NCI-H1092 treated with DMSO at 0.1 percent for 48 hours (cell line): Measurements from ENCODE around the gene PPP1R26.
"Not testable (repeated sequence)": the region's sequence is repeated elsewhere in the genome, so short reads cannot be mapped to it uniquely, and the experiment has no call there.

Experiments used
- DNase-seq: peaks from one replicate; lab custom pipeline; 2025; lab: John Stamatoyannopoulos, UW

PPP1R26 gene, protein sequence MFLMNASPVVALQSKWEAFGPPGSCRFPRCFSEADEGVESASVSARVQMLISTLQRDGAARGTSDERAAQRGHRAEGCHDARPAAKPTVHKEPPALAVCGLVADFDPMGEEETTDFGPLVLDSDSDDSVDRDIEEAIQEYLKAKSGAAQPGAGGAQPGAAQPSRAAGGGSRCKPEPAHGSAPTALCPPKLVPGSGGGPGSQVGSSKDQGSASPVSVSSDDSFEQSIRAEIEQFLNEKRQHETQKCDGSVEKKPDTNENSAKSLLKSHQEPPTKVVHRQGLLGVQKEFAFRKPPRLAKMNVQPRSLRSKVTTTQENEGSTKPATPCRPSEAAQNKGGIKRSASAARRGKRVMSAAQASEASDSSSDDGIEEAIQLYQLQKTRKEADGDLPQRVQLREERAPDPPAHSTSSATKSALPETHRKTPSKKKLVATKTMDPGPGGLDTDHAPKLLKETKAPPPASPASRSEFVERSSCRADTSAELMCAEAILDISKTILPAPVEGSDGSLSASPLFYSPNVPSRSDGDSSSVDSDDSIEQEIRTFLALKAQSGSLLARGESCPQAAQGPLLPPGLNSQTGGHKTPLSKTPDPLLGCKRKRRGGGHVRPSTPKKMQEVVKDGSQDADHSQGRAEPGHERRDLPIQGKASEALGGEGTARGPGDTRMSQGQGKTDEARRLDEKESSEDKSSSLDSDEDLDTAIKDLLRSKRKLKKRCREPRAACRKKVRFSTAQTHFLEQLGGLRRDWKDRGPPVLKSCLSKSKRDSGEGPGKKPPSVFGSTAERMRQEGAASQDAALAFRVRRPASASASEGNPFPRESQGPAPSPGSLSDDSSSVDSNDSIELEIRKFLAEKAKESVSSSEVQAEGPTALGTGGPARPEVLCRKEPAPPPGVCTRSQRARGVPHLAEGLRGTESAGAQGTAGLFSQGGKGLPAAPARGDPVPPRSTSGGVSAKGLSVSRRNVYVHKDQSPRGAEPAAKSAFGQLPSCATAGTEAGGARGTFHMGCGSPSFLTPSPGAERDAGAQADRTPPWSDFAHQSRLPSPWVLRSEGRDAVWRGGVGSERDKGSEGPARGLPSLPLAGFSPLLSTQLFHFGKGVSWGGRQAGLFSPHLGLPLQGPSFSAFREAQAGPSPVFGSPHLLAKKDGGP (N-terminal part only)

DNA sequence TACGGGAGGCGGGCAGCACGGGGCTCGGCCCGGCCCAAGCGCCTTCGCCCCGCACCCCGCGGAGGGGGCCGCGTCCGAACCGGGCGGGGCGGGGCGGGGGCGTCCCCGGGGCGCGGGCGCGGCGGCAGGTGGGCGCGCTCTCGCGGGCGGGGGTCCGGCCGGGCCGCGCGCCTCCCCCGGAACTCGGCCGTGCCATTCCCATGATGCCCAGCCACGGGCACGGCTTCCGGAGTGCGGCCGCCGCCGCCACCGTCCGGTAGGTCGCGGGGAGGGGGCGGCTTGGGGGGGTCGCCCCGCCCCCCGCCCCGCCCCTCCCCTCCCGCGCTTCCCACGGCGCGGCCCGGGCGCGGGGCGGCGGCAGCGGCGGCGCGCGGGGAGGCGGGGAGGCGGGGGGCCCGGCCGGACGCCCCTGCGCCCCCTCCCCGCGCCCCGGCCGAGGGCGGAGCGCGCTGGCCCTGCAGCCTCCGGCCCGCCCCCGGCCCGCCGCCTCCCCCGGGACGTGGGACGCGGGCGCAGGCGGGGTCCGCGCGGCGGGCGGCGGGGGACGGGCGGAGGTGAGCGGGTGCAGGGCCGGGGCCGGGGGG lies at the start of gene PPP1R26:
Gene PPP1R26 (plus strand): TSS at position 314 of the 584 bp plus-strand sequence. CDS start 4,729 bp downstream, outside the sequence.
- DNase-seq: no peak

DNA sequence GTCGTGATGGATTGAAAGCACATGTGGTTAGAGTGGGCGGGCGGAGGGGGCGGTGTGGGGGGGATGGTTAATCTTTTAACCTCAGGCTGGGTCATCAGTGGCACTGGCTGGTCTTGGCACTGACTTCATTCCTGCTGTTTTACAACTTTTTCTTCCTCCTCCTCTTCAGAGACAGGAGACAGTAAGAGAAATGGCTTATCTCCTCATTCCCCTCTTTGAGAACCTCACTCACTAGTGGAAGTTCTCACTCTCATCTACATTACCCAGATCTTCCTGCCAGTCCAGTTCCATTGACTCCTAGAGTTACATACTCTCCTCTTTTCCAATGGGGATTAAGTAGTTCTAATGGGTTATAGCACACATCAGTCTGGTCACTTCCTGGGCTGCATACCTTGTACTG lies 42.3 kb upstream of the PPP1R26 start:
- DNase-seq: no peak

DNA sequence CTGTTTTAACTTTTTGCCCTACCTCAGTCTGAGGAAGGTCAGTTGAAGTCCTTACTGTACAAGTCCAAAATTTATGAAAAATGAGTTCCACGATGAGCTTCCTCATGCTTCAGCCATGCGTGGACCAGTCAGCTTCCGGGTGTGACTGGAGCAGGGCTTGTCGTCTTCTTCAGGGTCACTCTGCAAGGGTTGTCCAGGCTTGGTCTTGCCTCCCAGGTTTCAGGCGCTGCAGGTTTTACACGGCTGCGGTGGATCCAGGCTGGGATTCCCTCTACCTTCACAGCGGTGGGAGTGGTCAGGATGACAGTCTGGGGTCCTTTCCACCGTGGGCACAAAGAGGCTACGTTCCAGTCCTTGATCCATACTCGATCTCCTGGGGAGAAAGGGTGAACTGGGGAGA lies 41.9 kb upstream of the PPP1R26 start:
- not testable (repeated sequence) for DNase-seq

DNA sequence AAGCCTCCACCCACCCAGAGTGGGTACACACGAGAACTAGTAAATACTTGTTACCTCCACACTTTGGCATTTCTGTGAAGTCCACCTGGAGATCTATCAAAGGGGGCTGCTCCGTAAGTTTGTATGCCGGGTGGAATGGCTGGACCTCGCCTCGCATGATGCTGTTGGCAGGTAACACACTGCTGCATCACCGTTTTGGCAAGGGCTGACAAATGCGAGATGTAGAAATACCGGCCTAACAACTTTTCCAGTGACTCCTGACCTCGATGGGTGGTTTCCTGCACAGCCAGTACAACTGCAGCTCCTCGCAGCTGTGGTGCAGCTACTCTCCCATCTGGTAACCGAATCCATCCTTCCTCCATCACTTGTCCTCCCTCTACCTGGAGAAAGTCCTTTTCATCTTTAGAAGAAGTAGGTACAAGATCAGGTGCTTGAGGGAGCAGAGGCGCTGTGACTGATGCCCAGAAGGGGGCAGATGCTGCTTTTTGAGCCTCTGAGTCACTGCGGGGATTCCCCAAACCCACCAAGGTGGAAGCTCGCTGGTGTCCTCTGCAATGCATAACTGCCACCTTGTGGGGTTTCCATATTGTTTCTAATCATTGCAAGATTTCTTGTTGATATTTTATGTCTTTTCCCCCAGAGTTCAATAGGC lies 40.9 kb upstream of the PPP1R26 start:
- not testable (repeated sequence) for DNase-seq

DNA sequence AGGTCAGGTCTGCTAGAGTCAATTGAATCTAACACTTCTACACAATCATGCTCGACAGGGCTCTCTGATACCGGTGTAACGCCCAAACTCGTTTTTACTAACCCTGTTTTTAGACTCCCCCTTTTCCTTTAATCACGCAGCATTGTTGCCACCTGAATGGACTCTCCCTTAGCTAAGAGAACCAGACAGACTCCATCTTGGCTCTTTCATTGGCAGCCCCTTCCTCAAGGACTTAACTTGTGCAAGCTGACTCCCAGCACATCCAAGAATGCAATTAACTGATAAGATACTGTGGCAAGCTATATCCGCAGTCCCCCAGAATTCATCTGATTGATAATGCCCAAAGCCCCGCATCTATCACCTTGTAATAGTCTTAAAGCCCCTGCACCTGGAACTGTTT lies 40.1 kb upstream of the PPP1R26 start:
- DNase-seq: not testable (repeated sequence)

DNA sequence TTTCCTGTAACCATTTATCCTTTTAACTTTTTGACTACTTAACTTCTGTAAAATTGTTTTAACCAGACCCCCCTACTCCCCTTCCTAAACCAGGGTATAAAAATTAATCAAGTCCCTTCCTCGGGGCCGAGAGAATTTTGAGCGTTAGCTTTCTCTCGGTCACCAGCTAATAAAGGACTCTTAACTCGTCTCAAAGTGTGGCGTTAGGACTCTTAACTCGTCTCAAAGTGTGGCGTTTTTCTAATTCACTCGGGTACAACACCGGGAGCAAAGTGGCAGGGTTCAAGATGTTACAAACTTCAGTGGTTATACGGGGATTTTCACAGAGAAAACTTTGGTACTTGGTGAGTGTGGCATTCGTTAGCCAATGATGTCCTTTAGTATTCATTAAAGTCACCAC lies 39.7 kb upstream of the PPP1R26 start:
- DNase-seq: no peak

DNA sequence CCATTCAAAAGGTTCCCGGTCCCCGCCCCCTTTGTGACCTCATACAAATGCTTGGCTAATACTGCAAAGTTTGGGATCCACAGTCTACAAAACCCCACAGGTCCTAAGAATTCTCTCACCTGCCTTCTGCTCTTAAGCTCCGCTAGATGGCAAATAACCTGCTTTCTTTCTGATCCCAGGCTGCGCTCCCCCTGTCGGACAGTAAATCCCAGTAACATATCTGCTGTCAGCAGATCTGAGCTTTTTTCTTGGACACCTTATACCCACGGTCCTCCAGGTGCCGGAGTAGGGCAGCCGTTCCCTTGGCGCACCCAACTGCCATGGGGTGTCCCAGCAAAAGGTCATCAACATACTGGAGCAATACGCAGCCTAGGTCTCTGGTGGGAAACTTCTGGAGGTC lies 39.0 kb upstream of the PPP1R26 start:
- DNase-seq: no peak

DNA sequence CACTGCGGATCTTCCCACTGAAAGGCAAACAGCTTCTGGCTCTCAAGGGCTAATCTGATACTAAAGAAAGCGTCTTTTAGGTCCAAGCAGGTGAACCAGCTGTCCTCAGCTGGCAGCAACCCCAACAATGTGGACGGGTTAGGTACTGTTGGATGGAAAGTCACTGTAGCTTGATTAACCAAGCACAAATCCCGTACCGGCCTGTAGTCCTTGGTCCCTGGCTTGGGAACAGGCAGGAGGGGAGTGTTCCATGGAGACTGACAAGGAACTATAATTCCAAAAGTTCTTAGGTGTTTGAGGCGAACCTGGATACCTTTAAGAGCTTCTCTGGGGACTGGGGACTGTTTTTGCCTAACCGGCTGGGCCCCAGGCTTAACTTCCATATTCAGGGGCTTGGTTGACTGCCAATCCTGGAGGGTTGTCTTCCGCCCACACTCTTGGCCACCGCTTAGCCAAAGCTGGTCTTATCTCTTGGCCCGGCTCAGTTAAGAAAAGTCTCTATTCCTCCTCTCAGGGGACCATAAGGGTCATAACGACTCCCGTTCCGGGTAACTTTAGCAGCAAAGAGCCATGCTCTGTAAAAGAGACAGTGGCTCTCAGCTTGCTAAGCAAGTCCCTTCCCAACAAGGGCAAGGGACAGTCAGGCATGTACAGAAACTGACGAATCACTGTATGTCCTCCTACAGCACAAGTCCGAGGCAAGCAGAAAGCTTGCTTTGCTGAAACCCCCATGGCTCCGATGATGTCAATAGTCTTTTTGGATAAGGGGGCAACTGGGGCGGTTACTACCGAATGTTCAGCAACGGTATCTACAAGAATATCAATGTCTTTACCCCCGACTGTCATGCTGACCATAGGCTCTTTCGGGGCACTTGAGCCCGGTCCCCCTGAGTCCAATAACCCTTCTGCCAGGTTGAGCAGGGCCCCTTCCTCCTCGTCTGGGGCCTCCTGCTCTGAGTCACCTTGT lies 38.2 kb upstream of the PPP1R26 start:
- DNase-seq: not testable (repeated sequence)

DNA sequence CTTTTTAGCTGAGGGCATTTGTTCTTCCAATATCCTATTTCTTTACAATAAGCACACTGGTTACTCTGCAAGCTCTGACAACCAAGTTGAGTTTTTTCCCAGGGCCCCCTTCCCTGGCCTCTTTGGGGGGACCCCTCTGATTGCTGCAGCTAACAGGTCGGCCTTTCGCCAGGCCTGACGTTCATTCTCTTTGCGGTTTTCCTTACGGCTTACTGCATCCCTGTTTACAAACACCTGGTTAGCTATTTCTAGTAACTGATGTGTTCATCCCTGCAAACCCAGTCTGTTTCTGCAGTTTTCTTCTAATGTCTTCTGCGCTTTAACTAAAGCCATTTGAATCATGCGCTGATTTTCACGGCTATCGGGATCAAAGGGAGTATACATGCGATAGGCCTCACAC lies 37.5 kb upstream of the PPP1R26 start:
- DNase-seq: no peak

DNA sequence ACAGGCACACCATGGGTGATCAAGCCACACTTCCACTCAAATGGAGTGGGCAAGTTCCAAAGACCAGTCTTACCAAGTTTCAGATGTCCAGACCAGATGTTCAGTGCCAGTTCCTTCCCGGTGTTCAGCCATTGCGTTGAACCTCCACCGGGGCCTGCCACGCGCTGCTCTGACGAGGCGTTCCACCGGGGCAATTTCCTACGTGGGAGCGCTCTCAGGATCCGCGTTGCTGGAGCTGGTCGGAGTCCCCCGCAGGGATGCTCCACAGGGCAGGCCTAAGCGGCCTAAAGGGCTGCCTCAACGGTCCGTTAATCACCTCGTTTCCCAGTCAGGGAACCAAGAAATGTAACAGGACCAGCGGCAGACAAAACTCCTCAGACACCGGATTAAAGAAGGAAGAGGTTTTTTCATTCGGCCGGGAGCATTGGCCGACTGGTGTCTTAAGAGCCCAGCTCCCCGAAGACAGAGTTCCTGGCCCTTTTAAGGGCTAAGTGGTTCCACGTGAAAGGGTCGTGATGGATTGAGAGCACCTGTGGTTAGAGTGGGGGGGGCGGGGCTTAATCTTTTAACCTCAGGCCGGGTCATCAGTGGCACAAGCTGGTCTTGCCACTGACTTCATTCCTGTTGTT lies 35.7 kb upstream of the PPP1R26 start:
- no peak for DNase-seq

DNA sequence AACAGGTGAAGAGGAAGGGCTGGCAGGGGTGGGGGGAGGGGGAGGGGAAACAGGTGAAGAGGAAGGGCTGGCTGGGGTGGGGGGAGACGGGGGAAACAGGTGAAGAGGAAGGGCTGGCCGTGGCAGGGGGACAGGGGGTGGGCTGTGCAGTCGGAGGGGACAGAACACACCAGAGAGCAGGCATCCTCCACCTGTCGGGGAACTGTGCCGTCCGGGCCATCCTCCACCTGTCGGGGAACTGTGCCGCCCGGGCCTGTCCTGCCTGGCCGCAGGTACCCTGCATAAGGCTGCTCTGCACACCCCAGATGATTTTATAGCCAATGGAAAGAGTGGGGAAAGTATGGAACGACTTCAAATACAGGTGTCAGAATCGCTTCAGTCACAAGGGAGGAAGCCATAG lies 32.5 kb upstream of the PPP1R26 start:
- no peak for DNase-seq

DNA sequence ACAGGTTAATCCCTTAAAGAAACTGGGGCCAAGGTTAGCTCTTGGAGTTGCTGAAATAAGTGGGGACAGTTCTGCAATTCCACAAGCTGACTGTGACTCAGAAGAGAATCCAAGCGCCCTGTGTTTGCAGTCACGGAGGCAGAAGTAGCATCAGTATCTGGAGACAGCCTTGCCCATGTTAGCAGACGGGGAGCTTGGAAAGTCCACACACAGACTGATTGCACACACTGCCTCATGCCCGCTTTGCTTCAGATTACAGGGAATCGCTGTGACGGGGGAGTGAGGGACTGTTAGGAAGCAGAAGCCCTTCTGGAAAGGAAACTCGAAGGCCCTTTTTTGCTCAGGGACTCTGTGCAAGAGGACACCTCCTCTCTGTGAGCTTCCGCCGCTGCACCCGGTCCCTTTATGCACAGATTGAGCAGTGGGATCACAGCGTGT lies 30.9 kb upstream of the PPP1R26 start:
- no peak for DNase-seq

DNA sequence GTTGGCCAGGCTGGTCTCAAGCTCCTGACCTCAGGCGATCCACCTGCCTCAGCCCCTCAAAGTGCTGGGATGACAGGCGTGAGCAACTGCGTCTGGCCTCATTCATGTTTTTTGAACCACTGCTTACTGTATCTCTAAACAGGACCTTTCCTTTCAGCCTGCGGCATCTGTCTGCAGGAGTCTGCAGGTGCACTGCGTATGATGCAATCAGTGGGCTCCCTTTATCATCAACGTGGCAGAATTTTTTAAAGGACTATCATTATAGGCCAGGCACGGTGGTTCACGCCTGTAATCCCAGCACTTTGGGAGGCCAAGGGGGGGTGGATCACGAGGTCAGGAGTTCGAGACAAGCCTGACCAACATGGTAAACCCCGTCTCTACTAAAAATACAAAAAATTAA lies 30.1 kb upstream of the PPP1R26 start:
- not testable (repeated sequence) for DNase-seq

DNA sequence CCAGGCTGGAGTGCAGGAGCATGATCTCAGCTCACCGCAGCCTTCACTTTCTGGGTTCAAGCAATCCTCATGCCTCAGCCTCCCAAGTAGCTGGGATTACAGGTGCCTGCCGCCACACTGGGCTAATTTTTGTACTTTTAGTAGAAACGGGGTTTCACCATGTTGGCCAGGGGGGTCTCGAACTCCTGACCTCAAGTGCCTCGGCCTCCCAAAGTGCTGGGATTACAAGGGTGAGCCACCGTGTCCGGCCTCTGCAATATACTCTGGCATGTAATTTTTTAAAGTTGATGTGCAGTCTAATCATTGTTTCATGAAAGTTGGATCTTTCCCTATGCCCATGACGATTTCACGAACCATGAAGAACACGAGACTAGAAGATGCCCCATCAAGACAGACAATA lies 28.6 kb upstream of the PPP1R26 start:
- no peak for DNase-seq

DNA sequence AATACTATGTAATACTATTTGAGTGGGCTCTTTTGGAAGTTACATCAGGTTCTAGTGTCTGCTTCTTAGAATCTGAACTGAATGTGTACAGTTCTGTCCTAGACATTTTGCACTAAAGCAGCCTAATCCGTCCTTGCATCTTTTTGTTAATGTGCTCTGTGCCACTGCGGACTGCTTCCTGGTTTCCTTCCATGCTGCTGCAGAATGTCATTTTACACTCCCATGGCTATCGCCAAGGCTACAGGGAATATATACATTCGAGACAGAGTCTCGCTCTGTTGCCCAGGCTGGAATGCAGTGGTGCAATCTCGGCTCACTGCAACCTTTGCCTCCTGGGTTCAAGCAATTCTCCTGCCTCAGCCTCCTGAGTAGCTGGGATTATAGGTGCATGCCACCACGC lies 27.7 kb upstream of the PPP1R26 start:
- not testable (repeated sequence) for DNase-seq

DNA sequence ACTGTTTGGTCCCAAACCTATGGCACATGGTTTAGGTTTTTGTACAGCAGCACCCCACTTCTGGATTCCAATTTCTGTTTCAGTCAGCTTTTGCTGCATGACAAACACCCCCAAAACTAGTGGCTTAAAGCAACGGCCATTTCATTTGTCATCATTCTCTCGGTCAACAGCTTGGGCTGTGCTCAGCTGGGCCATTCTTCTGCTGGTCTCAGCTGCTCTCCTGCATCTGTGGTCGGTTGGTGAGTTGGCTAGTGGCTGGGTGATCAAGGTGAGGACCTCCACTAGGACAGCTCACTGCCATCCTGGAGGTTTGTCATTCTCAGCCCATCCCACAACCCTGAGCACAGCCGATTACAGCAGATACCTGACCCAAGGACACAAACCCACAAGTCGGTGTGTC lies 24.8 kb upstream of the PPP1R26 start:
- DNase-seq: no peak

DNA sequence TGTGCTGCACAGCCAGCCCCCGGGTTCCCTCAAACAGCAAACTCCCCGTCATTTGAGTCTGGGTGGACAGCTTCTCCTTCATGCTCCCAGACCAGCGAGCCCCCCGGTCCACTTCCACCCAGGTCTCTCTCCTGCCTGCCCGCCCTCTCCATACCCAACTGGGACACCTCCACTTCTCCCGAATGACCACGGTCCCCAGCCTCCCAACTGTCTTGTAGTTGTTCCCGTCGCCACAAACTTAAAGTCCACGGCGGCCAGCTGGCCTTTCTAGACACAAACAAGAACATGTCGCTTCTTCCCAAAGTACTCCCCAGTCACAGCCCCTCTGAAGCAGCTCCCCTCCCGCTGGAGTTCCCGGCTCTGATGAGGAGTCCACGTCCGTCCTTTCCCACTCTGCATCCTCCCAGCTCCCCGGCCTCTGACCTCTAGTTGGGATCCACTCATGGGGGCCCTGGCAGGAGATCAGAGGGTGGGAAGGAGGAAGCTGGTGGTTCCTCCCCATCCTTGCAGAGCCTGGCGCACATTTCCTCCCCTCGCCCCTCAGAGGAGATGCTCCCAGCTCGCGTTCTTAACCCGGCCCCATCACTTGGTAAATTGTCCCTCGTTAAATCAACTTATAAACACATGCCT lies 24.1 kb upstream of the PPP1R26 start:
- no peak for DNase-seq

DNA sequence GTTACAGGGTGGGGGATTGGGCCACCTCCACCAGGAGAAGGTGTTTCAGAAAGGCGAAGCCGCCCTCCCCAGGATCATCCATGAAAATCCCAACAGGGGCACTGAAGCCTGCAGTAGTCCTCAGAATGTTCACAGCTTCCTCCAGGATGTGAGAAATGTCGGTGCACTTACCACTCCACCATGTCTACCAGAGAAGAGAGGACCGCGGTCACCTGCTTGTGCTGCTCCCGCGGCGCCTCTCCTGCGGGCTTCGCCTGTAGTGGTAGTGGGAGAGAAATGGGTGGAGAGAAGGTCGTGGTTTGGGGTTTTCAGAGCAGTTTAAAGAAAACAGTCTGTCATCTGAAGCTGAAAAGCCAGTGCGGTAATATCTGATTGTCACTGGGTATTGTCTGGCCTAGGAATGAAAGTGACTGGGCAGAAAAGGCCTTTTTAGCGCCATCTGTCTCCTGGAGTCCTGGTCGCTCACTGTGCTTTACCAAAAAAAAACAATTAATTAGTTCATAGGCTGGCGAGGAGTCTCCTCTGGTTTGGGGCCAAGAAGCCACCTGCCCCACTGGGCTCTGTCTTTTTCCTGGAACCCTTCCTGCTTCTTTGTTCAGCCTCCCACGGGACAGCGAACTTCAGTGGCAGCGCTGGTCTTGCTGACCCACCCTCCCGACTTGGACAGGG lies 23.0 kb upstream of the PPP1R26 start:
- DNase-seq: no peak

DNA sequence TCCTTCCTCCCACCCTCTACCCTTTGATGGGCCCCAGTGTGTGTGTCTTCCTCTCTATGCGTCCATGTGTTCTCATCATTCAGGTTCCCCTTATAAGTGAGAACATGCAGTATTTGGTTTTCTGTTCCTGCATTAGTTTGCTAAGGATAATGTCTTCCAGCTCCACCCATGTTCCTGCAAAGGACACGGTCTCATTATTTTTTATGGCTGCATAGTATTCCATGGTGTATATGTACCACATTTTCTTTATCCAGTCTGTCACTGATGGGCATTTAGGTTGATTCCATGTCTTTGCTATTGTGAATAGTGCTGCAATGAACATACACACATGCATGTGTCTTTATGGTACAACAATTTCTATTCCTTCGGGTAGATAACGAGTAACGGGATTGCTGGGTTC lies 21.1 kb upstream of the PPP1R26 start:
- DNase-seq: not testable (repeated sequence)
